Measurements from ENCODE around the gene BAZ2B. TPM values are rescaled to one million over a fixed set of nuclear protein-coding genes. Genes with fewer than 3 reads are reported as not detected.

Gene BAZ2B
- total RNA-seq, 2 donors from 2014 or later: 53.1 to 64.1 TPM

DNA sequence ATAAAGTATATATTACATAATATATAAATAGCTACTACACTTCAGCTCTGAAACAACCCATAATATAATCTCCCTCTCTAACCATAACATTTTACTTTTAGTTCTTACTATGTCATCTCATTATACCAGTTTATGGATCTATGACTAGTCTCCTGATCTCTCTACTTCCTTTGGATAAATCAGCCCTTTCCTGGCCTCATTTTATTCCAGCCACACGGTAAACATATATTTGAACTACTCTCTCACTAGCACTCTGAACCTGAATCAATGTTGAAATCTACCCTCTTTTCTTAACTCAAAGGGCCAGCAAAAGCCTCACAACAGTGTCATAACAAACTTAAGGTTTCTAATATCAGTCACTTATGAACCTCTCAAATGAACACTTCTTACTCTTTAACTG lies 62.6 kb downstream of the BAZ2B start:
- H3K36me3 ChIP-seq (ENCODE audit: control insufficient read depth, insufficient read depth, low read length): no peaks in the 10 kb centered on the region
- H3K4me3 ChIP-seq (ENCODE audit: low read length): no peak overlapping the region
- no peaks in the 10 kb centered on the region for H3K27me3 Mint-ChIP-seq (ENCODE audit: insufficient read depth)
- no peak overlapping the region for H3K27ac ChIP-seq (ENCODE audit: low read depth, low read length)
- DNase-seq: no peak
- peaks cover 8% of the 10 kb centered on the region for H3K36me3 Mint-ChIP-seq (ENCODE audit: low read depth)
- TF ChIP-seq, protein P1, sequence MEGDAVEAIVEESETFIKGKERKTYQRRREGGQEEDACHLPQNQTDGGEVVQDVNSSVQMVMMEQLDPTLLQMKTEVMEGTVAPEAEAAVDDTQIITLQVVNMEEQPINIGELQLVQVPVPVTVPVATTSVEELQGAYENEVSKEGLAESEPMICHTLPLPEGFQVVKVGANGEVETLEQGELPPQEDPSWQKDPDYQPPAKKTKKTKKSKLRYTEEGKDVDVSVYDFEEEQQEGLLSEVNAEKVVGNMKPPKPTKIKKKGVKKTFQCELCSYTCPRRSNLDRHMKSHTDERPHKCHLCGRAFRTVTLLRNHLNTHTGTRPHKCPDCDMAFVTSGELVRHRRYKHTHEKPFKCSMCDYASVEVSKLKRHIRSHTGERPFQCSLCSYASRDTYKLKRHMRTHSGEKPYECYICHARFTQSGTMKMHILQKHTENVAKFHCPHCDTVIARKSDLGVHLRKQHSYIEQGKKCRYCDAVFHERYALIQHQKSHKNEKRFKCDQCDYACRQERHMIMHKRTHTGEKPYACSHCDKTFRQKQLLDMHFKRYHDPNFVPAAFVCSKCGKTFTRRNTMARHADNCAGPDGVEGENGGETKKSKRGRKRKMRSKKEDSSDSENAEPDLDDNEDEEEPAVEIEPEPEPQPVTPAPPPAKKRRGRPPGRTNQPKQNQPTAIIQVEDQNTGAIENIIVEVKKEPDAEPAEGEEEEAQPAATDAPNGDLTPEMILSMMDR (conservative IDR thresholded peaks at IDR 0.05): no peak
- H3K4me3 Mint-ChIP-seq: no peak overlapping the region
- no peak overlapping the region for H3K9ac ChIP-seq (ENCODE audit: extremely low read depth, low read length, poor library complexity, severe bottlenecking)
- no peak overlapping the region for H3K27ac Mint-ChIP-seq
- H3K4me1 Mint-ChIP-seq: peaks cover 12% of the 10 kb centered on the region
- H3K27me3 ChIP-seq (ENCODE audit: control insufficient read depth, insufficient read depth, low read length, poor library complexity, severe bottlenecking): no peaks in the 10 kb centered on the region
- no peaks in the 10 kb centered on the region for H3K9me3 Mint-ChIP-seq
- no peaks in the 10 kb centered on the region for H3K4me1 ChIP-seq (ENCODE audit: control insufficient read depth, insufficient read depth, low read length)
- H3K9me3 ChIP-seq (ENCODE audit: control insufficient read depth, low read length): no peaks in the 10 kb centered on the region
- WGBS, 2 experiments (ENCODE audit: insufficient coverage in 1 of 2, insufficient read length in 1 of 2): 86 to 95% methylated on average over 1 of the region's 1 CpG

DNA sequence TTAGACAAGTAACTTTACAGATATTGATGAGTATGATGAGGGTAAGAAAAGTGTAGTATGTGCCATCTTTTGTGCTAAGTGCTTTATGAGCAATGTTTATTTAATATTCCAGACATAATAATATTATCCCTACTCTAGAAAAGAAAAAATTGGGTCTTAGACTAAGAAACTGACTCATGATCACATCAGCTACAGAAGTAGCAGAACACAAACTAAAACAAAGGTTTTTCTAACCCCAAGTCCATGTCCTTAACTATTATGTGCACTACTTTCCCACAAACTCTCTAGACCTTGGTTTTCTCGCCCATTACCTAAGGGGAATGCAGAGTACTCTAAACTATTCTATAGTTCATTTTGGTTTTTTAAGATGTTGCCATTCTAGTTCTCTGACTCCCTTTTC lies 64.5 kb downstream of the BAZ2B start:
- no peaks in the 10 kb centered on the region for H3K4me1 ChIP-seq (ENCODE audit: control insufficient read depth, insufficient read depth, low read length)
- H3K9ac ChIP-seq (ENCODE audit: extremely low read depth, low read length, poor library complexity, severe bottlenecking): no peak overlapping the region
- H3K27me3 Mint-ChIP-seq (ENCODE audit: insufficient read depth): no peaks in the 10 kb centered on the region
- peaks cover 2% of the 10 kb centered on the region for H3K4me1 Mint-ChIP-seq
- H3K36me3 ChIP-seq (ENCODE audit: control insufficient read depth, insufficient read depth, low read length): no peaks in the 10 kb centered on the region
- WGBS, 2 experiments (ENCODE audit: insufficient coverage in 1 of 2, insufficient read length in 1 of 2): 100% methylated on average over 1 of the region's 1 CpG; no CpG with 5 or more reads in 1 of the 2 experiments
- no peak overlapping the region for H3K27ac Mint-ChIP-seq
- no peaks in the 10 kb centered on the region for H3K9me3 Mint-ChIP-seq
- DNase-seq: no peak
- H3K4me3 Mint-ChIP-seq: no peak overlapping the region
- no peaks in the 10 kb centered on the region for H3K27me3 ChIP-seq (ENCODE audit: control insufficient read depth, insufficient read depth, low read length, poor library complexity, severe bottlenecking)
- no peak overlapping the region for H3K4me3 ChIP-seq (ENCODE audit: low read length)
- peaks cover 8% of the 10 kb centered on the region for H3K36me3 Mint-ChIP-seq (ENCODE audit: low read depth)
- H3K27ac ChIP-seq (ENCODE audit: low read depth, low read length): no peak overlapping the region
- TF ChIP-seq, protein P1 (conservative IDR thresholded peaks at IDR 0.05): no peak
- H3K9me3 ChIP-seq (ENCODE audit: control insufficient read depth, low read length): no peaks in the 10 kb centered on the region

DNA sequence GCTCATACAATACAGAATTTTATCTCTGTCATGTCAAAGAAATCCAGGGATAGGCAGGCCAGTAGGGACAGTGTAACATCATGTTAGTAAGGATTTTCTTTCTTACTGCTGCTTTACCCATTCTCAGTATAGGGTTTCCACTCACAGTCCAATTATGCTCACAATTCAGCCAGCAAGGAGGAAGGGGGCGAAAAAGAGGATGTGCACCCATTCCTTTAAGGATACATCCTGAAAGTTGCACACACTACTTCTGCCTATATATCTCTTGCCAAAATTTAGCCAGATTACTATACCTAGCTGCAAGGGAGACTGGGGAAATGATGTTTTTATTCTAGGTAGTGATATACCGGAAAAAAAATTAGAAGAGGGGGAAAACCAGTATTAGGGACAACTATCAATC lies 66.1 kb downstream of the BAZ2B start:
- Mint-ChIP-seq H3K27me3 (ENCODE audit: insufficient read depth) (no peaks in the 10 kb centered on the region), H3K4me3 (no peak overlapping the region), H3K27ac (no peak overlapping the region), H3K9me3 (no peaks in the 10 kb centered on the region), H3K4me1 (peaks cover 2% of the 10 kb centered on the region), H3K36me3 (ENCODE audit: low read depth) (peaks cover 8% of the 10 kb centered on the region)
- TF ChIP-seq, protein P1 (conservative IDR thresholded peaks at IDR 0.05): no peak
- H3K27me3 ChIP-seq (ENCODE audit: control insufficient read depth, insufficient read depth, low read length, poor library complexity, severe bottlenecking): no peaks in the 10 kb centered on the region
- H3K36me3 ChIP-seq (ENCODE audit: control insufficient read depth, insufficient read depth, low read length): no peaks in the 10 kb centered on the region
- H3K4me3 ChIP-seq (ENCODE audit: low read length): no peak overlapping the region
- WGBS, 2 experiments (ENCODE audit: insufficient coverage in 1 of 2, insufficient read length in 1 of 2): 100% methylated on average over 2 of the region's 2 CpGs; no CpG with 5 or more reads in 1 of the 2 experiments
- no peak overlapping the region for H3K9ac ChIP-seq (ENCODE audit: extremely low read depth, low read length, poor library complexity, severe bottlenecking)
- DNase-seq: no peak
- no peak overlapping the region for H3K27ac ChIP-seq (ENCODE audit: low read depth, low read length)
- H3K9me3 ChIP-seq (ENCODE audit: control insufficient read depth, low read length): no peaks in the 10 kb centered on the region
- H3K4me1 ChIP-seq (ENCODE audit: control insufficient read depth, insufficient read depth, low read length): no peaks in the 10 kb centered on the region
